HG03108 (cell line): Measurements from ENCODE around the gene CALHM2.
"Not testable (repeated sequence)": the region's sequence is repeated elsewhere in the genome, so short reads cannot be mapped to it uniquely, and the experiment has no call there.

Experiments used
- ATAC-seq: cut with Tn5 transposase; IDR thresholded peaks from one replicate; pipeline ENCODE4 v1.9.1; 2021; ENCODE audit warnings: moderate library complexity; ENCODE audit not compliant: unreplicated experiment

Gene CALHM2

GRCh38 chr10:103419101-103419500, 33.1 kb downstream of the CALHM2 start:
- ATAC-seq = no peak

- no peak for ATAC-seq
These were observed 34.6 kb downstream of the CALHM2 start for GRCh38 chr10:103417601-103418000.

- not testable (repeated sequence) for ATAC-seq
These were observed 35.1 kb downstream of the CALHM2 start for GRCh38 chr10:103417148-103417469.

DNA sequence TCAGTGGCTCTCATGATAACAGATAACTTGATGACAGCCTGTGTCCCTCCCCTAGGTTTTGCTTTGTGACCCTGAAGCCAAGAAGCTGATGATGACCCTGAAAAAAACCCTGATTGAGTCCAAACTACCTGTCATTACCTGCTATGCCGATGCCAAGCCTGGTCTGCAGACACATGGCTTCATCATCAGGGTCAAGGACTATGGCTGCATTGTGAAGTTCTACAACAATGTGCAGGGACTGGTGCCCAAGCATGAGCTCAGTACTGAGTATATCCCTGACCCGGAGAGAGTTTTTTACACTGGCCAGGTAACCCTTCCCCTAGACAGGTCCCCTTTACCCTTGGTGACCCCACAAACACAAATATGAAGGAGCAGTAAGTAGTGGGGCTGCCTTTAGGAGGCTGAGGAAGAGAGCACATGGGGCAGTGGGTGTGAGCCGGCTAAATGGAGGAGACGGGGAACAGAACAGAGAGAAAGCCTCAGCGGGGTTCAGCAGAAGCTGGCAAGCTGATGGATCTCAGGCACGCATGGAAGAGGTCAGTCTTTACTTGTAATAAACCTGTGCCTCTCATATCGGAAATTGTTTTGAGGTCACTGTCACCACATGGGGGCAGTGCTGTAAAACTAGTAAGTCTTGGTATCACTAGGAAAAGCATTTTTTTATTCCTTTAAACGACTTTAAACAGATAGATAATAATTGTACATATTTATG, 35.6 kb downstream of the CALHM2 start:
- ATAC-seq = no peak

DNA sequence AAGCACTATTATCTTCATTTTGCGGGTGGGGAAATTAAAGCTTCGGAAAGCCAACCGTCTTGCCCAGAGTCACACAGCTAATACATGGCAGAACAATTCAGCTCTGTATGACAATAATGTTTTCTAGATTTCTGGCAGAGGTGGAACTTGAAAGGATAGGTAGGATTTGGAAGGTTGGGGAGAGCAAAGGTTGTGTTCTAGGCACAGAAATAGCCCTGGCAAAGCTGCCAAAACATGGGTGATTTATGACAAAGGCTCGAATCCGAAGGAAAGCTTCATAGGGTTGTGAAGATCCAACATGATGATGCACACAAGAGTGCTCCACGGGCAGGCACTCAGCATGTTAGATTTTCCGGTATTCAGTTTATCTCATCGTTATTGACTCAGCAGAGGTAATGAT, 36.6 kb downstream of the CALHM2 start:
- ATAC-seq = no peak

DNA sequence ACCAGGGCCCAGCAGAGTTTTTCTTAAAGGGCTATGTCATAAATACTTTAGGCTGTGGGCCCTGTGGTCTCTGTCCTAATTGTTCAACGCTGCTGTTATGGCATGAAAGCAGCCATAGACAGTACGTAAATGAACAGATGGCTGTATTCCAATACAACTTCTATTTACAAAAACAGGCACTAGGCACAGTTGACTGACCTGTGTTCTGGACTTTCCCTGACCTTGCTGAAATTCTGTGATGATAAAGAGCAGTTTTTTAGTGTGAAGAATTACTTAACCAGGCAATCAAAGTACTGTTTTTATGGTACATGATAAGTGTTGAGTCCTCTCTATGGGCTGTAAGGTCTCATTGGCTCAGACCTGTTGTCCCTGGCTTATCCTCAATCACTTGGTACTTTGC, 38.6 kb downstream of the CALHM2 start:
- ATAC-seq = no peak

- ATAC-seq = no peak
These were observed 54.9 kb downstream of the CALHM2 start for GRCh38 chr10:103397191-103397825.

GRCh38 chr10:103396789-103397087, 55.4 kb downstream of the CALHM2 start:
- ATAC-seq = no peak
